GM18520 (cell line): ENCODE results near the gene IGFALS.
"Not testable (repeated sequence)": the region's sequence is repeated elsewhere in the genome, so short reads cannot be mapped to it uniquely, and the experiment has no call there.

Source experiments
- ATAC-seq: cut with Tn5 transposase; IDR thresholded peaks from one replicate; pipeline ENCODE4 v1.9.1; 2021; ENCODE audit not compliant: unreplicated experiment

The IGFALS gene

GRCh38 chr16:1818204-1818872, 24.8 kb upstream of the IGFALS start:
- no peak for ATAC-seq

- ATAC-seq, result no peak
Measured at GRCh38 chr16:1817716-1818115, 24.2 kb upstream of the IGFALS start.

GRCh38 chr16:1817276-1817589, 23.7 kb upstream of the IGFALS start:
- no peak for ATAC-seq

GRCh38 chr16:1816396-1817275, 23.1 kb upstream of the IGFALS start:
- ATAC-seq, result no peak

GRCh38 chr16:1815461-1815860, 22.0 kb upstream of the IGFALS start:
- no peak for ATAC-seq

- ATAC-seq, result no peak
Measured at GRCh38 chr16:1812732-1813163, 19.2 kb upstream of the IGFALS start.

- no peak for ATAC-seq
Measured at GRCh38 chr16:1810536-1810935, 17.0 kb upstream of the IGFALS start.

- no peak for ATAC-seq
Measured at GRCh38 chr16:1810106-1810505, 16.6 kb upstream of the IGFALS start.

- ATAC-seq, result no peak
Measured at GRCh38 chr16:1809281-1809801, 15.8 kb upstream of the IGFALS start.

GRCh38 chr16:1808691-1809090, 15.2 kb upstream of the IGFALS start:
- ATAC-seq, result no peak

- ATAC-seq, result no peak
Measured at GRCh38 chr16:1807626-1808025, 14.1 kb upstream of the IGFALS start.

GRCh38 chr16:1800701-1801100, 7.2 kb upstream of the IGFALS start:
- ATAC-seq, result no peak

- ATAC-seq, result not testable (repeated sequence)
Measured at GRCh38 chr16:1799263-1799662, 5.8 kb upstream of the IGFALS start.

GRCh38 chr16:1794908-1795666, 1.6 kb upstream of the IGFALS start:
- ATAC-seq, result no peak

GRCh38 chr16:1794221-1794871, 841 bp upstream of the IGFALS start:
- ATAC-seq, result no peak

- ATAC-seq, result no peak
Measured at GRCh38 chr16:1792836-1793577, 498 bp downstream of the IGFALS start.

- ATAC-seq, result no peak
Measured at GRCh38 chr16:1791943-1792812, 1.3 kb downstream of the IGFALS start.

GRCh38 chr16:1791256-1791942, 2.1 kb downstream of the IGFALS start:
- no peak for ATAC-seq
